H1 (cell line): Measurements from ENCODE around the gene TSNAXIP1. TPM values are rescaled to one million over a fixed set of nuclear protein-coding genes. Genes with fewer than 3 reads are reported as not detected.

Experiments
- CTCF ChIA-PET: fragments of 300-600 bp; sonication (Branson Sonifier 250); formaldehyde crosslinking; loops from one replicate; lab custom pipeline; 2021; ENCODE audit not compliant: partially characterized antibody; lab: Charles Lee
- POLR2A ChIA-PET: fragments of 300-600 bp; sonication (Branson Sonifier 250); formaldehyde crosslinking; loops from one replicate; lab custom pipeline; 2021; ENCODE audit warnings: inconsistent platforms; ENCODE audit not compliant: partially characterized antibody; lab: Charles Lee
- DNase-seq, 2 experiments: peaks; one replicate each; pipeline versions ENCODE4 v3.0.0 to v3.0.0-alpha.2; 2010 to 2022; ENCODE audit warnings: low spot score in 2 of 2, low read depth in 1 of 2, mixed read lengths in 1 of 2
- FAIRE-seq: peaks from 2 replicates; lab custom pipeline; 2011; peaks lifted over from hg19 to GRCh38; lab: Jason Lieb, UNC
- H2AFZ ChIP-seq: 2 replicates; pipeline ENCODE4 v1.8.1; 2012; ENCODE audit warnings: low read length, inconsistent platforms
- H2AK5ac ChIP-seq: 2 replicates; pipeline ENCODE4 v1.6.1; 2013; ENCODE audit warnings: low read depth, low read length
- H2BK120ac ChIP-seq: replicated peaks from 2 replicates; pipeline ENCODE3; 2013; ENCODE audit warnings: low read depth, low read length, inconsistent platforms
- H2BK12ac ChIP-seq: 2 replicates; pipeline ENCODE4 v1.6.1; 2013; ENCODE audit warnings: low read depth, low read length
- H2BK15ac ChIP-seq: 2 replicates; pipeline ENCODE4 v1.6.1; 2013; ENCODE audit warnings: low read length
- H2BK20ac ChIP-seq: 2 replicates; pipeline ENCODE4 v1.6.1; 2013; ENCODE audit warnings: low read length
- H2BK5ac ChIP-seq: 2 replicates; pipeline ENCODE4 v1.6.1; 2013; ENCODE audit warnings: low read depth, low read length
- H3K14ac ChIP-seq: 2 replicates; pipeline ENCODE4 v1.6.1; 2013; ENCODE audit warnings: inconsistent platforms; ENCODE audit not compliant: insufficient read length
- H3K18ac ChIP-seq: 2 replicates; pipeline ENCODE4 v1.6.1; 2013; ENCODE audit warnings: low read length; ENCODE audit errors: extremely low read depth
- H3K23ac ChIP-seq: 2 replicates; pipeline ENCODE4 v1.6.1; 2013; ENCODE audit warnings: inconsistent platforms; ENCODE audit not compliant: insufficient read length
- H3K23me2 ChIP-seq: 2 replicates; pipeline ENCODE4 v1.6.1; 2013; ENCODE audit warnings: low read depth, low read length
- H3K27ac ChIP-seq: 2 replicates; pipeline ENCODE4 v1.6.1; 2011; ENCODE audit warnings: low read depth, low read length, inconsistent platforms
- H3K27me3 ChIP-seq, 4 experiments: replicated peaks in 1 of 4; 1 replicate in 1 of 4; 2 replicates in 3 of 4; pipeline versions ENCODE4 v1.6.1 to v1.8.1; 2011 to 2013; ENCODE audit warnings: low read length in 3 of 4, mild to moderate bottlenecking in 3 of 4, inconsistent platforms in 2 of 4, mixed read lengths in 2 of 4, moderate library complexity in 1 of 4; ENCODE audit not compliant: control insufficient read depth in 3 of 4, insufficient read depth in 3 of 4; ENCODE audit errors: extremely low read depth in 1 of 4
- H3K36me3 ChIP-seq, 4 experiments: 2 replicates each; pipeline versions ENCODE4 v1.6.1 to v1.8.1; 2011 to 2013; ENCODE audit warnings: mild to moderate bottlenecking in 4 of 4, low read length in 3 of 4, moderate library complexity in 2 of 4, control low read depth in 1 of 4, inconsistent platforms in 1 of 4; ENCODE audit not compliant: insufficient read depth in 4 of 4, control insufficient read depth in 2 of 4
- H3K4ac ChIP-seq: replicated peaks from 2 replicates; pipeline ENCODE3; 2013; ENCODE audit warnings: low read length, low read depth, mixed read lengths, inconsistent platforms; ENCODE audit not compliant: insufficient read length
- H3K4me1 ChIP-seq, 4 experiments: replicated peaks in 1 of 4; 1 replicate in 1 of 4; 2 replicates in 3 of 4; pipeline versions ENCODE4 v1.6.1 to v1.8.1; 2011 to 2013; ENCODE audit warnings: low read length in 3 of 4, inconsistent platforms in 2 of 4, mixed read lengths in 1 of 4; ENCODE audit not compliant: insufficient read depth in 4 of 4, control insufficient read depth in 3 of 4
- H3K4me2 ChIP-seq, 2 experiments: 2 replicates each; pipeline versions ENCODE4 v1.6.1 to v1.8.1; 2011 to 2013; ENCODE audit warnings: low read depth in 2 of 2, low read length in 2 of 2, control low read depth in 1 of 2, inconsistent platforms in 1 of 2, mild to moderate bottlenecking in 1 of 2; ENCODE audit not compliant: insufficient read depth in 1 of 2
- H3K4me3 ChIP-seq, 4 experiments: fragments of 200-600, 300-600 bp in 1 of 4; sonication (generic), shearing (Covaris generic), sonication (Bioruptor Twin) in 1 of 4; 2 replicates each; pipeline versions ENCODE4 v1.5.1 to v1.8.1; 2011 to 2016; ENCODE audit warnings: low read length in 4 of 4, low read depth in 3 of 4, control low read depth in 2 of 4, inconsistent platforms in 2 of 4, mild to moderate bottlenecking in 2 of 4, mixed read lengths in 1 of 4, moderate library complexity in 1 of 4; ENCODE audit not compliant: insufficient read depth in 2 of 4; ENCODE audit errors: extremely low read depth in 1 of 4
- H3K56ac ChIP-seq: replicated peaks from 2 replicates; pipeline ENCODE3; 2013; ENCODE audit warnings: low read depth, mild to moderate bottlenecking, mixed read lengths, low read length, inconsistent platforms; ENCODE audit not compliant: insufficient read length
- H3K79me1 ChIP-seq: 2 replicates; pipeline ENCODE4 v1.6.1; 2013; ENCODE audit warnings: low read depth, low read length, control low read depth
- H3K79me2 ChIP-seq, 2 experiments: 2 replicates each; pipeline versions ENCODE4 v1.6.1 to v1.8.1; 2012 to 2013; ENCODE audit warnings: low read length in 2 of 2, mild to moderate bottlenecking in 2 of 2, inconsistent platforms in 1 of 2; ENCODE audit not compliant: insufficient read depth in 2 of 2, control insufficient read depth in 1 of 2
- H3K9ac ChIP-seq, 4 experiments: replicated peaks in 1 of 4; 1 replicate in 1 of 4; 2 replicates in 3 of 4; pipeline versions ENCODE4 v1.6.1 to v1.8.1; 2011 to 2013; ENCODE audit warnings: low read depth in 3 of 4, low read length in 3 of 4, control low read depth in 2 of 4, mild to moderate bottlenecking in 2 of 4, moderate library complexity in 2 of 4, inconsistent platforms in 1 of 4; ENCODE audit errors: extremely low read depth in 1 of 4
- H3K9me3 ChIP-seq, 2 experiments: 2 replicates each; pipeline versions ENCODE4 v1.6.1 to v1.8.1; 2012 to 2013; ENCODE audit warnings: mild to moderate bottlenecking in 2 of 2, moderate library complexity in 2 of 2, control low read depth in 1 of 2, inconsistent platforms in 1 of 2, low read depth in 1 of 2, low read length in 1 of 2, mixed read lengths in 1 of 2; ENCODE audit not compliant: insufficient read depth in 2 of 2
- H4K20me1 ChIP-seq, 2 experiments: replicated peaks in 1 of 2; 2 replicates each; pipeline versions ENCODE3 to v1.8.1; 2011 to 2013; ENCODE audit warnings: inconsistent platforms in 2 of 2, low read length in 2 of 2, mild to moderate bottlenecking in 1 of 2; ENCODE audit not compliant: insufficient read depth in 2 of 2, control insufficient read depth in 1 of 2
- H4K5ac ChIP-seq: 2 replicates; pipeline ENCODE4 v1.6.1; 2013; ENCODE audit warnings: low read length, low read depth, mixed read lengths, inconsistent platforms; ENCODE audit not compliant: insufficient read length
- H4K8ac ChIP-seq: 2 replicates; pipeline ENCODE4 v1.8.0; 2013; ENCODE audit warnings: mild to moderate bottlenecking, moderate library complexity, low read length, inconsistent platforms; ENCODE audit not compliant: insufficient read depth; ENCODE audit errors: extremely low read depth
- H4K91ac ChIP-seq: replicated peaks from 2 replicates; pipeline ENCODE3; 2013; ENCODE audit warnings: low read length, mixed read lengths, inconsistent platforms; ENCODE audit not compliant: insufficient read length
- CBX8 ChIP-seq: fragments of 300-800, 300-1000 bp; sonication (generic); IDR thresholded peaks from 2 replicates; pipeline ENCODE4 v1.7.1; 2016; ENCODE audit warnings: low read depth, low read length, borderline replicate concordance
- CEBPB ChIP-seq: IDR thresholded peaks from 2 replicates; pipeline ENCODE4 v1.6.1; 2012; ENCODE audit warnings: low read depth, low read length
- CHD2 ChIP-seq: IDR thresholded peaks from 2 replicates; pipeline ENCODE4 v1.6.1; 2012; ENCODE audit warnings: low read length, improper control_type of control experiment
- CREB1 ChIP-seq: IDR thresholded peaks from 2 replicates; pipeline ENCODE4 v1.6.1; 2012; ENCODE audit warnings: inconsistent platforms
- GABPA ChIP-seq: IDR thresholded peaks from 2 replicates; pipeline ENCODE4 v1.6.1; 2011; ENCODE audit warnings: mild to moderate bottlenecking, low read length, moderate library complexity, borderline replicate concordance; ENCODE audit not compliant: insufficient read depth
- GTF2F1 ChIP-seq: IDR thresholded peaks from 2 replicates; pipeline ENCODE4 v1.6.1; 2012; ENCODE audit warnings: low read depth, low read length, improper control_type of control experiment, borderline replicate concordance
- NANOG ChIP-seq: IDR thresholded peaks from 2 replicates; pipeline ENCODE4 v1.6.1; 2011; ENCODE audit warnings: low read length, low read depth, mild to moderate bottlenecking, inconsistent platforms; ENCODE audit not compliant: insufficient read depth, poor library complexity, severe bottlenecking
- TAF1 ChIP-seq: IDR thresholded peaks from 2 replicates; pipeline ENCODE4 v1.6.1; 2011; ENCODE audit warnings: mild to moderate bottlenecking, low read depth, low read length
- WGBS, 2 experiments: shearing (Covaris generic) in 1 of 2; methylation state at CpG; one replicate each; pipeline versions ENCODE4 v1.1.6 to v1.1.7; 2013 to 2015; ENCODE audit warnings: low lambda C conversion rate in 2 of 2, mixed read lengths in 2 of 2, inconsistent platforms in 1 of 2, low coverage in 1 of 2, missing lambda C conversion rate in 1 of 2; ENCODE audit not compliant: insufficient replicate concordance in 2 of 2, insufficient coverage in 1 of 2, insufficient read length in 1 of 2; ENCODE audit errors: extremely low coverage in 1 of 2, missing lambda C conversion rate in 1 of 2; 5-methylcytosine and 5-hydroxymethylcytosine counted together
- polyA plus RNA-seq, 7 experiments: library from polyadenylated mRNA; depleted of rRNA in 3 of 7; stranded (reverse) in 5 of 7; unstranded in 2 of 7; fragments of >200 nt in 5 of 7; fragments of 200-250 nt in 2 of 7; gene quantifications; 1 replicate in 5 of 7; 2 replicates in 1 of 7; 4 replicates in 1 of 7; pipeline versions ENCODE4 v1.2.1 to v1.2.3, GENCODE V29; 2011 to 2013; ENCODE audit warnings: missing spikeins in 2 of 7, mixed read lengths in 2 of 7
- total RNA-seq: library from RNA; stranded (reverse); fragmentation: NEBNext Ultra II Directional; extraction: Animal tissue kit (Norgen Biotek cat#: 25700); gene quantifications from 2 replicates; pipeline ENCODE4 v1.2.1, GENCODE V29; 2021
- TF ChIP-seq, protein P1 (sequence below): IDR thresholded peaks from 2 replicates; pipeline ENCODE4 v1.6.1; 2012; ENCODE audit warnings: low read length, inconsistent platforms

Gene TSNAXIP1
- total and polyA plus RNA-seq, 2 of the 8 experiments (the other 6 are each of a cell fraction or from before 2014, with no cell fraction given), result 0.37 to 0.94 TPM

DNA sequence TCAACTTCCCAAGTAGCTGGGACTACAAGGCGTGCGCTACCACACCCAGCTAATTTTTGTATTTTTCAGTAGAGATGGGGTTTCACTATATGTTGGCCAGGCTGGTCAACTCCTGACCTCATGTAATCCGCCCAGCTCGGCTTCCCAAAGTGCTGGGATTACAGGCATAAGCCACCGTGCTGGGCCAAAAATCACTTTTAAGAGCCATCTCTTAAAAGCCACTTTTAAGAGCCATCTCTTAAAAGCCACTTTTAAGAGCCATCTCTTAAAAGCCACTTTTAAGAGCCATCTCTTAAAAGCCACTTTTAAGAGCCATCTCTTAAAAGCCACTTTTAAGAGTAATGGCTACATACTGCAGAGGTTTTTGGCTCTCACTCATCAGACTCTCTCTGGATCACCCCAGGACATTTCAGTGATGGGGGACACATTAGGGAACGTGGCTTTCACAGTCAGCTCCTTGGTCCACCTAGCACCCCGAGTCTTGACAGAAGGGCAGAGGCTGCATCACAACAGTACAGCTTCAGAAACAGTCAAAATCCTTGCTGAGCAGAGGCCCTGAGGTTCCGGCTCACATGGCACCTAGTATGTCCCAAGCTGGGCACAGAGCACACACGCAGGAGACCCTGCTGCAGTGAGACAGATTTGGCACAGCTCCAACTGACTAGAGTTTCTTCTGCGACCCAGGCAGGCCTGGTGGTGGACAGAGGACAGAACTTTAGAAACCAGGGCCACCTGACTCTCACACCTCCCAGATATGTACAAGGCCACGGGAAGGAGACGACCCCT, 23.9 kb upstream of the TSNAXIP1 start:
- Histone ChIP-seq H3K23ac (no peak overlapping the region), H2BK15ac (no peak overlapping the region), H3K79me2 (peaks cover 0 to 10% of the 10 kb centered on the region in 2 experiments; a peak in 1 of 4 replicates), H3K27me3 (no peaks in the 10 kb centered on the region), H2BK120ac (no peak overlapping the region), H2BK12ac (no peak overlapping the region), H4K8ac (no peak overlapping the region), H3K4me3 (no peak overlapping the region), H2AFZ (no peak overlapping the region), H3K36me3 (no peaks in the 10 kb centered on the region), H4K91ac (no peak overlapping the region), H4K20me1 (peaks cover 0 to 12% of the 10 kb centered on the region in 2 experiments), H3K9ac (no peak overlapping the region), H3K79me1 (peaks cover 15% of the 10 kb centered on the region), H3K4ac (no peak overlapping the region), H2BK20ac (no peak overlapping the region), H3K56ac (no peak overlapping the region), H2AK5ac (no peak overlapping the region), H3K9me3 (no peaks in the 10 kb centered on the region), H3K23me2 (no peaks in the 10 kb centered on the region), H3K14ac (no peak overlapping the region), H3K18ac (no peak overlapping the region), H3K4me2 (no peak overlapping the region), H2BK5ac (no peak overlapping the region; the same call in 1 of the 2 replicates), H3K27ac (no peak overlapping the region), H3K4me1 (peaks cover 0 to 2% (median 0%) of the 10 kb centered on the region in 4 experiments; a peak in 1 of 7 replicates), H4K5ac (no peak overlapping the region)
- DNase-seq, result no peak
- POLR2A ChIA-PET, result interaction anchor here (1.0 kb wide), 1 partner anchor 9 kb away, joined by 5 read pairs; no protein-coding TSS in a partner anchor
- no peak for FAIRE-seq
- WGBS, 2 experiments, result 89% methylated on average over 12 of the region's 12 CpGs; no CpG with 5 or more reads in 1 of the 2 experiments
- CTCF ChIA-PET, result interaction anchor here (0.6 to 1.9 kb wide), 7 partner anchors 15 to 120 kb away, joined by 3 to 4 read pairs (median 3); partner anchors contain the start of gene NRN1L
- TF ChIP-seq CBX8, result no peak
- no peak for TF ChIP-seq GABPA
- TF ChIP-seq CHD2, result no peak
- no peak for TF ChIP-seq GTF2F1
- no peak for TF ChIP-seq CEBPB
- TF ChIP-seq TAF1, result no peak
- no peak for TF ChIP-seq CREB1
- TF ChIP-seq, protein P1, sequence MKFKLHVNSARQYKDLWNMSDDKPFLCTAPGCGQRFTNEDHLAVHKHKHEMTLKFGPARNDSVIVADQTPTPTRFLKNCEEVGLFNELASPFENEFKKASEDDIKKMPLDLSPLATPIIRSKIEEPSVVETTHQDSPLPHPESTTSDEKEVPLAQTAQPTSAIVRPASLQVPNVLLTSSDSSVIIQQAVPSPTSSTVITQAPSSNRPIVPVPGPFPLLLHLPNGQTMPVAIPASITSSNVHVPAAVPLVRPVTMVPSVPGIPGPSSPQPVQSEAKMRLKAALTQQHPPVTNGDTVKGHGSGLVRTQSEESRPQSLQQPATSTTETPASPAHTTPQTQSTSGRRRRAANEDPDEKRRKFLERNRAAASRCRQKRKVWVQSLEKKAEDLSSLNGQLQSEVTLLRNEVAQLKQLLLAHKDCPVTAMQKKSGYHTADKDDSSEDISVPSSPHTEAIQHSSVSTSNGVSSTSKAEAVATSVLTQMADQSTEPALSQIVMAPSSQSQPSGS, result no peak
- no peak for TF ChIP-seq NANOG
